NT2/D1 (cell line): ENCODE data around the gene P3H3.

Experiments
- SUZ12 ChIP-seq: IDR thresholded peaks from 2 replicates; pipeline ENCODE4 v1.6.1; 2011; ENCODE audit not compliant: insufficient read length, insufficient read depth; ENCODE audit errors: extremely low read depth
- YY1 ChIP-seq: IDR thresholded peaks from 2 replicates; pipeline ENCODE4 v1.6.1; 2011; ENCODE audit not compliant: insufficient read length, insufficient read depth
- ZNF274 ChIP-seq: IDR thresholded peaks from 2 replicates; pipeline ENCODE4 v1.6.1; 2011; ENCODE audit warnings: mild to moderate bottlenecking, low read depth, low read length

- no peak for TF ChIP-seq SUZ12
- TF ChIP-seq YY1: no peak
- TF ChIP-seq ZNF274: no peak
Measured at GRCh38 chr12:6827437-6827911, 733 bp upstream of the P3H3 start.
